HEK293T (cell line): ENCODE data around the gene ESYT2.

ENCODE experiments used
- ARNT ChIP-seq: fragments of 450-650 bp; IDR thresholded peaks from 2 replicates; pipeline ENCODE4 v1.6.1; 2017; ENCODE audit warnings: mild to moderate bottlenecking
- BHLHE40 ChIP-seq: fragments of 450-650 bp; IDR thresholded peaks from 2 replicates; pipeline ENCODE4 v1.6.1; 2016; ENCODE audit warnings: mild to moderate bottlenecking, moderate library complexity, borderline replicate concordance
- ELF4 ChIP-seq: fragments of 450-650 bp; IDR thresholded peaks from 2 replicates; pipeline ENCODE4 v1.6.1; 2017; ENCODE audit warnings: antibody characterized with exemption
- FOXA1 ChIP-seq: fragments of 450-650 bp; IDR thresholded peaks from 2 replicates; pipeline ENCODE4 v1.6.1; 2016; ENCODE audit warnings: mild to moderate bottlenecking
- FOXK2 ChIP-seq: fragments of 450-650 bp; IDR thresholded peaks from 2 replicates; pipeline ENCODE4 v1.6.1; 2016; ENCODE audit warnings: mild to moderate bottlenecking
- FOXM1 ChIP-seq: fragments of 450-650 bp; IDR thresholded peaks from 2 replicates; pipeline ENCODE4 v1.6.1; 2017; ENCODE audit warnings: mild to moderate bottlenecking, borderline replicate concordance
- L3MBTL2 ChIP-seq: fragments of 450-650 bp; conservative IDR thresholded peaks from 2 replicates; pipeline ENCODE4 v1.6.1; 2016; ENCODE audit warnings: mild to moderate bottlenecking
- LEF1 ChIP-seq: fragments of 450-650 bp; IDR thresholded peaks from 2 replicates; pipeline ENCODE4 v1.6.1; 2017; ENCODE audit warnings: mild to moderate bottlenecking, borderline replicate concordance
- NFRKB ChIP-seq: fragments of 450-650 bp; IDR thresholded peaks from 2 replicates; pipeline ENCODE4 v1.6.1; 2016; ENCODE audit warnings: mild to moderate bottlenecking, moderate library complexity
- SP1 ChIP-seq: fragments of 450-650 bp; IDR thresholded peaks from 2 replicates; pipeline ENCODE4 v1.6.1; 2017
- SUZ12 ChIP-seq: fragments of 450-650 bp; IDR thresholded peaks from 2 replicates; pipeline ENCODE4 v1.6.1; 2016; ENCODE audit warnings: mild to moderate bottlenecking
- TARDBP ChIP-seq: fragments of 450-650 bp; IDR thresholded peaks from 2 replicates; pipeline ENCODE4 v1.6.1; 2016
- ZNF384 ChIP-seq: fragments of 450-650 bp; IDR thresholded peaks from 2 replicates; pipeline ENCODE4 v1.6.1; 2016
- TF ChIP-seq, protein P1 (sequence below): fragments of 450-650 bp; IDR thresholded peaks from 2 replicates; pipeline ENCODE4 v1.6.1; 2016

DNA sequence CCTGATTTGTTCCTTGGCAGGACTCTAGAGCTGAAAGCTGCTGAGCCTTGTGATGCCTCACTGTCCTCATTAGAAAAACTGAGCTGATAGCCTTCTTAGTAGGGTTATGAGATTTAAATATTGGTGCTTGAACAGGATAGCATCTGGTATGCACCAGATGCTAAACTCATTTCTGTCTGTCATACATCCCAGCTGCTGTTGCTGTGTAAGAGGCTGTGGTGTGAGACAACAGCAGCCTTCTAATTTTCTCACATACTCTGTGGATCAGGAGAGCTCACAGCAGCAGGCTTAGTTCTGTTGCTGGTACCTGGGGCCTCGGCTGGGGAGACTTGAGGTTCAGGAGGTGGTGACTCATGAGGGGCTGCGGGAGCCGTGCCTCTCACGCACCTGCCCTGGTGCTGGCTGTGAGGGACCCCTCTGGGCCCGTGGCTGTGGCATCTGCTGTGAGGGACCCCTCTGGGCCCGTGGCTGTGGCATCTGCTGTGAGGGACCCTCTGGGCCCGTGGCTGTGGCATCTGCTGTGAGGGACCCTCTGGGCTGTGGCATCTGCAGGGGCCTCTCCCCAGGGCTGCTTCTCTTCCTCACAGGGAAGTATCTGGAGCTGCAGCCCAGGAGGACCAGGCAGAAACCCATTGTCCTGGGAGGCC, 39.6 kb upstream of the ESYT2 start:
- TF ChIP-seq FOXM1 (no peak), BHLHE40 (no peak), ELF4 (no peak), SP1 (no peak), SUZ12 (no peak), ARNT (no peak), FOXA1 (no peak), LEF1 (no peak), TARDBP (no peak), NFRKB (no peak), FOXK2 (no peak), ZNF384 (no peak), L3MBTL2 (no peak)
- TF ChIP-seq, protein P1, sequence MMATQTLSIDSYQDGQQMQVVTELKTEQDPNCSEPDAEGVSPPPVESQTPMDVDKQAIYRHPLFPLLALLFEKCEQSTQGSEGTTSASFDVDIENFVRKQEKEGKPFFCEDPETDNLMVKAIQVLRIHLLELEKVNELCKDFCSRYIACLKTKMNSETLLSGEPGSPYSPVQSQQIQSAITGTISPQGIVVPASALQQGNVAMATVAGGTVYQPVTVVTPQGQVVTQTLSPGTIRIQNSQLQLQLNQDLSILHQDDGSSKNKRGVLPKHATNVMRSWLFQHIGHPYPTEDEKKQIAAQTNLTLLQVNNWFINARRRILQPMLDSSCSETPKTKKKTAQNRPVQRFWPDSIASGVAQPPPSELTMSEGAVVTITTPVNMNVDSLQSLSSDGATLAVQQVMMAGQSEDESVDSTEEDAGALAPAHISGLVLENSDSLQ, result no peak
